PC-9 (cell line): ENCODE results near the gene CAPZA1.

ENCODE experiments used
- CTCF ChIP-seq: fragments of 200-600 bp; sonication (generic); conservative IDR thresholded peaks from 2 replicates; pipeline ENCODE4 v1.6.1; 2017; ENCODE audit warnings: mixed run types, antibody characterized with exemption, mild to moderate bottlenecking, moderate library complexity
- EZH2 ChIP-seq: fragments of 200-600 bp; sonication (generic); IDR thresholded peaks from 2 replicates; pipeline ENCODE4 v1.8.0; 2017; ENCODE audit warnings: antibody characterized with exemption, low read depth

GRCh38 chr1:112692681-112693080, 73.0 kb downstream of the CAPZA1 start:
- TF ChIP-seq CTCF (no peak), EZH2 (no peak)
